Heart right ventricle (tissue), 16 donors: ENCODE data around the gene LRRC8D. TPM values are rescaled to one million over a fixed set of nuclear protein-coding genes. Genes with fewer than 3 reads are reported as not detected.

Source experiments
- ATAC-seq, 8 donors: fragments of 200-7000 bp; cut with Tn5 transposase; one replicate each; pipeline ENCODE4 v1.9.1; 2020; ENCODE audit warnings: mild to moderate bottlenecking in 8 of 8, moderate library complexity in 8 of 8, moderate number of reproducible peaks in 1 of 8
- DNase-seq, 2 donors: peaks; one replicate each; pipeline ENCODE4 v3.0.0-alpha.2; 2020
- H3K27ac ChIP-seq, 10 donors: fragments of 200-600 bp; sonication (generic) in 2 of 10; one replicate each; pipeline versions ENCODE4 v1.5.0 to v1.8.0; 2020 to 2022; ENCODE audit warnings: mild to moderate bottlenecking in 3 of 10
- H3K27me3 ChIP-seq, 7 donors: fragments of 200-600 bp; one replicate each; pipeline ENCODE4 v1.8.0; 2021 to 2022; ENCODE audit warnings: mild to moderate bottlenecking in 2 of 7
- H3K36me3 ChIP-seq, 9 donors: fragments of 200-600 bp; sonication (generic) in 1 of 9; one replicate each; pipeline versions ENCODE4 v1.5.0 to v1.8.0; 2020 to 2022; ENCODE audit warnings: mild to moderate bottlenecking in 2 of 9
- H3K4me1 ChIP-seq, 9 donors: fragments of 200-600 bp; sonication (generic) in 1 of 9; one replicate each; pipeline versions ENCODE4 v1.5.0 to v1.8.0; 2020 to 2022; ENCODE audit warnings: mild to moderate bottlenecking in 4 of 9
- H3K4me3 ChIP-seq, 10 donors: fragments of 200-600 bp; sonication (generic) in 2 of 10; one replicate each; pipeline versions ENCODE4 v1.5.0 to v1.8.0; 2020 to 2022; ENCODE audit warnings: mild to moderate bottlenecking in 7 of 10, moderate library complexity in 2 of 10
- H3K9me3 ChIP-seq, 11 donors: fragments of 200-600 bp in 10 of 11; sonication (generic) in 2 of 11; one replicate each; pipeline versions ENCODE4 v1.5.0 to v1.8.0; 2013 to 2022; ENCODE audit warnings: mild to moderate bottlenecking in 2 of 11, control low read depth in 1 of 11, moderate library complexity in 1 of 11
- WGBS, 2 donors: extraction: QIAGEN DNeasy Blood & Tissue Kit; methylation state at CpG; one replicate each; pipeline ENCODE4 v1.1.7; 2013; ENCODE audit warnings: inconsistent platforms in 1 of 2; 5-methylcytosine and 5-hydroxymethylcytosine counted together
- intact Hi-C, 10 donors: fragments of 100-400 bp; cut with DNase I; formaldehyde crosslinking; loops; one replicate each; pipeline versions ENCODE4 v1.11.1 to v1.14.2; 2022
- polyA plus RNA-seq, 2 donors: library from polyadenylated mRNA; stranded (reverse); fragments of 200-250 nt; gene quantifications; one replicate each; pipeline ENCODE4 v1.2.3, GENCODE V29; 2013
- total RNA-seq, 10 donors: library from RNA; stranded (reverse); fragmentation: NEBNext Ultra II Directional in 3 of 10; extraction: Animal tissue kit (Norgen Biotek cat#: 25700) in 3 of 10; gene quantifications; one replicate each; pipeline versions ENCODE4 v1.2.1 to v1.2.4, GENCODE V29; 2021 to 2023
- TF ChIP-seq, protein P1 (sequence below), 9 donors: fragments of 200-600 bp; sonication (generic) in 2 of 9; IDR thresholded peaks; one replicate each; pipeline versions ENCODE4 v1.5.0 to v1.8.0; 2021 to 2022; ENCODE audit warnings: antibody characterized with exemption in 9 of 9, mild to moderate bottlenecking in 5 of 9, moderate library complexity in 1 of 9
- donor health status: Arrhythmogenic right ventricular cardiomyopathy.
- donor health status: ischemic (EF 13 %, LVEDD 7.1; RV severe dilation, severe dysfunction).
- donor health status: healthy with polysubstance abuse.
- donor health status: DM: no; HTN: yes; CAD: no.
- donor health status: DM: no; HTN: no; CAD: no.
- donor health status: ischemic (EF 25% LVEDD 6.9; RV normal size, moderate dysfunction).
- donor health status: ischemic (EF 25% LVEDD 5.7; RV mildly dilated, moderate dysfunction).
- donor health status: healthy.
- donor health status: DM: yes; HTN: yes; CAD: no.
- donor health status: Ischemic cardiomyopathy.
- donor health status: ischemic (EF 35%, LVEDD 5.7; RV mildly dilated, moderate dysfunction).
- donor health status: nonischemic (EF 11% LVEDD 7.7; RV severe dilation, severe dysfunction).
- donor health status: DM: yes; HTN: yes; CAD: no.
- donor health status: PGD.
- donor health status: ischemic (EF 29% LVEDD 5.4; RV normal size, mild dysfunction).
- donor health status: nonischemic (EF 23%, LVEDD 6.1; RV moderate dilation, normal function).

LRRC8D gene
- total and polyA plus RNA-seq, 12 donors: 3.0 to 11.0 (median 6.6) TPM

DNA sequence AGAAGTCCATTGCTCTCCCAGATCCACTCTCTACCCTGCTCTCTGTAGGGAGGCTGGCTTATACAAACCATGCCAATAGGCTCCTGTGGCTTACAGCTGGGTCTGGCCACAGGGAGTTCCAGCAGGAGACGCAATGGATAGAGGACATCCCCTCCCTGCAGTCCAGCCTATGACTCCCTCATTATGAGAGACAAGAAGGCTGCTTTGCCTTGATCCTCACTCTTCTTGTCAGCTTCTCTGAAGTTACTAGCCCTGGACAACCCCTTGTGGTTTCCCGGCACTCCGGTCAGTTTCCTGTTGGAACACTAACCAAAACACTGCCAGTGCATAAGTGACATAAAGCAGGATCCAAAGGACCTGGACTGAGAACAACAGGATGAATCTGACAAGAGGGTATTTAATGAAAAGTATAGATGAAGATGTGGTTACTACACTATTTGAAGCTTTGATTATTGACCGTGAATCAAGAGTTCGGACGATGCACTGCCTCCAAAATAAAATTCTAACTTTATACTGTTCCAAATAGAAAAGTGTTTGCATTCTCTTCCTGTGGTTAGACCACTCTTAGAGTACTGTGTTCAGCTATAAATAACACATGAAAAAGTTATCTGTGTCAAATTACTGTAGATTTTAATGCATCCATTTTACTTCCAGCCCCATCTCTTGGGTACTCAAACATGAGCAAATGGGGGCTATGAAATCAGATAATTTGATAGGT, 141.4 kb downstream of the LRRC8D start:
- Histone ChIP-seq H3K27me3 (no peaks in the 10 kb centered on the region), H3K36me3 (no peaks in the 10 kb centered on the region), H3K9me3 (no peaks in the 10 kb centered on the region), H3K27ac (peak overlapping the region in 1 of 10 donors; percentile 11), H3K4me1 (peaks cover 0 to 21% (median 5%) of the 10 kb centered on the region in 9 donors), H3K4me3 (no peak overlapping the region)
- intact Hi-C loops: no loop called here
- WGBS, 2 donors: 46 to 52% methylated on average over 6 of the region's 6 CpGs
- TF ChIP-seq, protein P1, sequence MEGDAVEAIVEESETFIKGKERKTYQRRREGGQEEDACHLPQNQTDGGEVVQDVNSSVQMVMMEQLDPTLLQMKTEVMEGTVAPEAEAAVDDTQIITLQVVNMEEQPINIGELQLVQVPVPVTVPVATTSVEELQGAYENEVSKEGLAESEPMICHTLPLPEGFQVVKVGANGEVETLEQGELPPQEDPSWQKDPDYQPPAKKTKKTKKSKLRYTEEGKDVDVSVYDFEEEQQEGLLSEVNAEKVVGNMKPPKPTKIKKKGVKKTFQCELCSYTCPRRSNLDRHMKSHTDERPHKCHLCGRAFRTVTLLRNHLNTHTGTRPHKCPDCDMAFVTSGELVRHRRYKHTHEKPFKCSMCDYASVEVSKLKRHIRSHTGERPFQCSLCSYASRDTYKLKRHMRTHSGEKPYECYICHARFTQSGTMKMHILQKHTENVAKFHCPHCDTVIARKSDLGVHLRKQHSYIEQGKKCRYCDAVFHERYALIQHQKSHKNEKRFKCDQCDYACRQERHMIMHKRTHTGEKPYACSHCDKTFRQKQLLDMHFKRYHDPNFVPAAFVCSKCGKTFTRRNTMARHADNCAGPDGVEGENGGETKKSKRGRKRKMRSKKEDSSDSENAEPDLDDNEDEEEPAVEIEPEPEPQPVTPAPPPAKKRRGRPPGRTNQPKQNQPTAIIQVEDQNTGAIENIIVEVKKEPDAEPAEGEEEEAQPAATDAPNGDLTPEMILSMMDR (IDR thresholded peaks at IDR 0.05): no peak
- DNase-seq: peak in 1 of 2 donors; percentile 21
- peak in 5 of 8 donors; percentile 22 to 73 (median 33) for ATAC-seq

DNA sequence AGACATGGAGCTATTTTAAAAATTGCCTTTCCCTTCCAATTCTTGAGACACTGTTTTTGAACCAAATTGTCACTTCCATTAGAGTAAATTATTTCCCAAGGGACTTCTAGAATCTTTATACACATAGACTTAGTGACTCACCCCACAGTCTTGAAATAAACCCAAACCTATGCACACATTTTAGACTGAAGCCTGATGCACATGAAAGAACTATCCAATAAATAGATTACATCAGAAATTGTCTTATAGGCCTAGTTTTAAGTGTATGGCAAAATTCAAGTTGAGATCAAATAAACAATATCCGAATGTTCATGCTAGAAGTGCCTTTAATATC, 141.9 kb downstream of the LRRC8D start:
- H3K36me3 ChIP-seq: no peaks in the 10 kb centered on the region
- no peak for ATAC-seq
- no peak overlapping the region for H3K4me3 ChIP-seq
- TF ChIP-seq, protein P1 (IDR thresholded peaks at IDR 0.05): no peak
- no peaks in the 10 kb centered on the region for H3K9me3 ChIP-seq
- WGBS, 2 donors: 94 to 99% methylated on average over 1 of the region's 1 CpG
- no peak for DNase-seq
- H3K27ac ChIP-seq: no peak overlapping the region
- intact Hi-C loops: no loop called here
- no peaks in the 10 kb centered on the region for H3K27me3 ChIP-seq
- H3K4me1 ChIP-seq: peaks cover 0 to 21% (median 5%) of the 10 kb centered on the region in 9 donors

DNA sequence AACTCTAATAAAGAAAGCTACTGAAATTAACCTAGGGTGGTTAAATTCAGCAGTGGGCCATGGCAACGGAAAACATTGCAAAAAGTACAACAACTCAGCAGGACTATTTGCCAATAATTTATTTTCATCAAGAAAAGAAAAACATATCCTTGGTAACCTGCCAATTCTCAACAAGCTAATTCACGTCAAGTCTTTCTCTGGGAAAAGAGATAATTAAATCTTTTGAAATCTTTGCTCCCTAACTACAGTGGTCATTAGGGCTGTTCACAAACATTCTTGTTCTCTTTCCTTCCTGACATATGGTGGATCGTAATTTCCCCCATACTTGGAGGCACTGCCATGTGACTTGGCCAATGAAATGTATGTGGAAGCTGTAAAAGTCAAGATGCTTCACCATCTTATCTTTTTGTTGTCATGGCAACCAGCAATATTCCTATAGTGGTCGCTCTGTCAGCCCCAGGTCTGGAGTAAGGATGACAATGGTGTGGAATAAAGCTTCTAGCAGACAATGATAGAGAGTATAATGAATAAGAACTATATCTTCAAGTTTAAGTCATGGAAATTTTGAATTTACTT, 144.4 kb downstream of the LRRC8D start:
- H3K9me3 ChIP-seq: no peaks in the 10 kb centered on the region
- peak in 5 of 8 donors; percentile 38 to 59 (median 52) for ATAC-seq
- 47 to 55% methylated on average over 4 of the region's 4 CpGs for WGBS, 2 donors
- peaks cover 0 to 21% (median 5%) of the 10 kb centered on the region in 9 donors for H3K4me1 ChIP-seq
- no peaks in the 10 kb centered on the region for H3K36me3 ChIP-seq
- no peak overlapping the region for H3K4me3 ChIP-seq
- TF ChIP-seq, protein P1 (IDR thresholded peaks at IDR 0.05): no peak
- peak overlapping the region in 6 of 10 donors; percentile 15 to 59 (median 39) for H3K27ac ChIP-seq
- H3K27me3 ChIP-seq: no peaks in the 10 kb centered on the region
- no peak for DNase-seq
- intact Hi-C loops: no loop called here

DNA sequence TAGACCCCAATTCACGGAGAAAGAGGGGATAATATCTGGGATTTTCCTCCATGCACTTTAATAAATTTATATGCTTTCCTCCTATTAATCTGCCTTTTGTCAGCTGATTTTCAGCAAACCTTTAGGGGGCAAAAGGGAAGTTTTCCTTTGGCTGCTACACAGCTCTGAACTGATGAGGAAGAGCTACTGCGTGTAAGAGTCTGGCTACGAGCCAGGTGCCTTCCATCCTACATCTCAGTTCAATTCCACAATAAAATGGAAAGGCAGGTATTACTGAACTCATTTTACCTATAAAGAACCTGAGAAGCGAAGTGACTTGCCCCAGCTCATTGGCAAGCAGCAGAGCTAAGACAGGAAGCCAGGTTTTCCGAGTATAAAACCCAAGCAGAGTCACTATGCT, 145.8 kb downstream of the LRRC8D start:
- TF ChIP-seq, protein P1 (IDR thresholded peaks at IDR 0.05): no peak
- ATAC-seq (no peak), DNase-seq (no peak)
- Histone ChIP-seq H3K27me3 (no peaks in the 10 kb centered on the region), H3K27ac (no peak overlapping the region), H3K4me1 (peaks cover 0 to 21% (median 5%) of the 10 kb centered on the region in 9 donors), H3K4me3 (no peak overlapping the region), H3K36me3 (no peaks in the 10 kb centered on the region), H3K9me3 (no peaks in the 10 kb centered on the region)
- WGBS, 2 donors: 47 to 62% methylated on average over 5 of the region's 5 CpGs
- intact Hi-C loops: no loop called here
